Cortex of kidney (tissue), 1 donor: ENCODE data around the gene FAM120B.

Source experiments
- DNase-seq: peaks from one replicate; lab custom pipeline; 2025; lab: John Stamatoyannopoulos, UW

FAM120B gene

GRCh38 chr6:170286246-170286933 lies 20.2 kb upstream of the FAM120B start:
- DNase-seq = no peak

DNA sequence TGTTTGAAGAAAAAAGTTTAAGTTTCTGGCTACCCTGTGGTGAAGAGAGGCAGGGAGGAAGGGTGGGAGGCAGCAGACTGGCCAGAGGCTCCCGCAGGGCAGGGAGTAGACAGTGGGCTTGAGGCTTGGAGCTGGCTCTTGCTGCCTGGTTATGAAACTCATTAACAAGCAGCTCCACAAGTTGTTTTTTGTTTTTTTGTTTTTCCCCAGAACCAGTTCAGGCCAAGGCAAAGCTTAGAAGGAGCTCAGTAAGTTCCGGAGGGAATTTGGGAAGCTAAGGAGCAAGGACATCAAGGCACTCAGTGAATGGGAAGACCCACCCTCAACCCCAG lies 19.7 kb upstream of the FAM120B start:
- no peak for DNase-seq

DNA sequence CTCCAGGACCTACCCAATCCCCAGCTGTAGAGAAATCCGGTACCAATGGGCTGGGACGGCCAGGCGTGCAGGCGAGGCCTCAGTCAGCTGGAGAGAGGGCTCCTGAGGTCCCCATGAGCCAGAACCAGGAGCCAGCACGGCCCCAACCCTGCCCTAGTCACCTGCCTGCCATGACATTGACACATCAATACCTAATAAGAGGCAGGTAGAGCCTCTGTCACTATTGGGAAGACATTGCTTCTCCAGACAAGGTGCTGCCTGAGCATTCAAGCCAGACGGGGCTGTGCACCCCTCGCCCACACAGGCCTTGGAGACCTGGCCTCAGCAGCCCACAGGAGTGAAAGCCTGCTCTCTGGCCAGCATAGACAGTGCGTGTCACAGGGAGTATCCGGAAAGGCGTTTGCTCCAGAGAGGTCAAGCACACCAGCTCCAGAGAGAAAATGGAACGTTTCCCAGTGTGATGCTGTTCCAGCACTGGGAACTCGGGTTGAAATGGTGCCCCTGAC lies 19.1 kb upstream of the FAM120B start:
- DNase-seq = no peak

DNA sequence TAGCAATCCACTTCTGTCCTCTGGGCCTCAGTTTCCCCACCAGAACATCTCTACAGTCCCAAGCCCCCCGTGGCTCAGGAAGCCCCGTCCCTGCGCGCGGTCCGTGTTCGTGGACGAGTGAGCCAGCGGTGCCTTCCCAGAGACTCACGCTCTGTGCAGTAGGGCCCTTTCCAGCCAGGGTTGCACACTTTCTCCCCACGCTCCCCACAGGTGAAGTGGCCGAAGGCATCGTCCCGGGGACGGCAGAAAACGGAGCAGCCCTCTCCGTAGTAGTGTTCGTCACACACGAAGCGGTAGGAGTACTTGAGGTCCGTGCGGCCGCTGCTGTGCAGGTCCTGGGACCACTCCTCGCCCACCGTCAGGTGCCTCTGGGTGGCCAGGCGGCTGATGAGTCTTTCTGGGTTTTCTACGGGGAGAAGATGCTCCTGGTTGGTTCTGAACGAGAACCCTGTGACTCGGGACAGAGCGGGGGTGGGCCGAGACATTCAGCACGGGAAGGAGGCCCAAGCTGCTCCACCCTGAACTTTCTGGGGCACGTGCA lies 18.4 kb upstream of the FAM120B start:
- DNase-seq = no peak

- no peak for DNase-seq
Observed at GRCh38 chr6:170288852-170289179, 17.7 kb upstream of the FAM120B start.

GRCh38 chr6:170289180-170289931 lies 17.2 kb upstream of the FAM120B start:
- no peak for DNase-seq

- no peak for DNase-seq
Observed at GRCh38 chr6:170289951-170290295, 16.6 kb upstream of the FAM120B start.

DNA sequence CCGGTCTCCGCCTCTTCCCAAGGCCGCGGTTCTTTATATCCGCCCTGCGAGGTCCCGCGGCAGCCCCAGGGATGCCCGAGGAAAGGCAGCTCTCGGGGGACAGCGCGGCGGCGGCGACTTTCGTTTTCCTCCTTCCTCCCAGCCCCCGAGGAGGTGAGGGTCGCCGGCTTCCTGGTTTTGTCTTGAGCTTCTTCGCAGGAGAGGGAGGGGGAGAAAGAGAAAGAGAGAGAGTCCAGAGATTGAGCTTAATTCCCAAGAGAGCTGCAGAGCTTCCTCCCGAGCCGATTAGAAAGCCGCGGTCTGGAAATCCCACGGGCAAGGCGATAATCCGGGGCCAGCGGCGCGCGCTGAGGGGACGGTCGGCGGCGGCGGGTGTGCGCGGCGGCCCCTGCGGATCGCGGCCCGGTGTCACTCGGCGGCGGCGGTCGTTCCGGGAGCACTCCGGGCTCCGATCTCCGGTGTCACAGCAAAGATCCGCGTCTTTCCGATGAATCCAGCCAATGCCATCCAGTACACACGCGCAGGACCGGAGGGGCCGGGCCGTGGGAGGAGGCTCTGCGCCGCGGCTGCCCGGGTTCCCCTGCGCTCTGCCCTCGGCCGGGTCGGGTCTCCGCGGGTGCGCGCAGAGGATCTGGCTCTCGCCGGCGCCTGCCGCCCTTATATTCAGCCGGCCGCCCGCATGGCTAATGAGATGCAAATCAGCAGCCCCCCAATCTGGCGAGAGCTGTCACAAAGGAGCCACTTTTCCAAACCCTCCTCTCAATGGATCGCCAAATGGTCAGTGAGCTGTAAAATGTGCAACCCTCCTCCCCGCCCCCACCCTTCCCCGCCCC lies 16.0 kb upstream of the FAM120B start, which contains the start of gene DLL1:
Gene DLL1 (minus strand): TSS at position 783 of the 833 bp plus-strand sequence. CDS start 939 bp downstream, outside the sequence.
- DNase-seq = no peak

DNA sequence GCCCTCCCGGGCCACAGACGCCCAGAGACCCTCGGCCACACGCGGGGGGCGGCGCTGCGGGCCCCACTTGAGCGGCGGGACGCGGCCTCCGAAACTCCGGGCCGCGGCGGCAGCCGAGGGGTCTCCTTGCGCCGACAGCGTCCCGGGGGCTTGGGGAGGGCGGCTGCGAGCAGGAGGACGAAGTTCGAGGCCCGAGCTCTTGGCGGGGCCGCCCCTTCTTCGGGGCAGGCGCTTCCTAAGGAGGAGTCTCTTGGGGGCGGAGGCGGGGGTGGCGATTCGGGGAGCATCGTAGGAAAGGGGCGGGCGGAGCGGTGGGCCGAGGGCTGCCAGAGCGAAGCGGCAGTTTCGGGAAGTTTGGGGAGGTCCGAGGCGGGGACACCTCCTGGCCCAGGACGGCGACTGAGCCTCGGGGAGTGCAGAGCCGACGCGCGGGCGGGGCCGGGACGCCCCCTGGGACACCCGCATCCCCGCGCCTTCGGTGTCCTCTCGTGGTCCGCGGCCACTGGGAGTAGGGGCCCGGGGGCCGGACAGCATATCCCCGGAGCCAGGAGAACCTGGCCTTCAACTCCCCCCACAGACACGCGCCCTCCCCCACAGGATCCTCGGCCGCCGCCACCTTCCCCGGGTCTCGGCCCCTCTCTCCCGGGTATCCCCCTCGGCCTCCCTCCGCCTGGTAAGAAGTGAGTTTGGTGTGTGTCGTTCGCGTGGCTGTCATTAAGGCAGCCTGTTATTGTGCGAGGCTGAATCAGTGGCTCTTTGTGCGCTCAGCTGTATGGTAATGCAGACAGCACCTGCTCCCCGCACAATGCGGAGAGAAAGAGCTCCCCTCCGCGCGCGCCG lies 15.1 kb upstream of the FAM120B start:
- no peak for DNase-seq

GRCh38 chr6:170292111-170292406 lies 14.5 kb upstream of the FAM120B start:
- DNase-seq = no peak

- no peak for DNase-seq
Observed at GRCh38 chr6:170292407-170293158, 14.0 kb upstream of the FAM120B start.

- no peak for DNase-seq
Observed at GRCh38 chr6:170293341-170294231, 13.0 kb upstream of the FAM120B start.

GRCh38 chr6:170294298-170294730 lies 12.2 kb upstream of the FAM120B start:
- DNase-seq = no peak

DNA sequence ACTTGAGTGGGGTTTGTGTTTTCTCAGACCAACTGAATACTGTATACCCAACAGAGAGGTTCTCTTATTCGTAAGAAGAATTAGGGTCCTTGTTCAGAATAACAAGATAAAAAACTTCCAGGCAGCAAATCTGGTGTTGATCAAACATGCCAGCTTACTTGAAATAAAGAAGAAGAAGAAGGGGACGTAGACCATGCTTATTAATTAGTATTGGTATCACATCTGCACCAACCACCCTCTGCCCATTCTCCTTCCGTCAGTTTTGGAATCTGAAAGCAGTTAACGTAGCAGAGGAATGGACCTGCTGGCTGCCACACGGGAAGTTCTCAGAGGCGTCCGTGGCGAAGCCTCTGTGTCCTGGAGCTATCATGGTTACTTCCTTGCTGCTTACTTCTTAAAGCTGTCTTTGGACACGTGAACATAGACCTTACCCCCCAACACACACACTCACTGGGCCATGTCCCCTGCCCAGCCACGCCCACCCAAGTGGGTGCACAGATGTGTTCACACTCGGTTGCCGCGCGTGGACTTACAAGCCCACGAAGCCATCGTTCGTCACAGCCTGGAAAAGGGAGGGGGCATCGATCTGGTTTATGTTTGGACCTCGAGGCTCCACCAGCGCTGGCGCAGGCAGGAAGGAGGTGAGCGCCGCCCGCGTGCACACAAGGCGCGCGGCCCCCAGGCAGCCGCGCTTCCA lies 11.6 kb upstream of the FAM120B start:
- no peak for DNase-seq

DNA sequence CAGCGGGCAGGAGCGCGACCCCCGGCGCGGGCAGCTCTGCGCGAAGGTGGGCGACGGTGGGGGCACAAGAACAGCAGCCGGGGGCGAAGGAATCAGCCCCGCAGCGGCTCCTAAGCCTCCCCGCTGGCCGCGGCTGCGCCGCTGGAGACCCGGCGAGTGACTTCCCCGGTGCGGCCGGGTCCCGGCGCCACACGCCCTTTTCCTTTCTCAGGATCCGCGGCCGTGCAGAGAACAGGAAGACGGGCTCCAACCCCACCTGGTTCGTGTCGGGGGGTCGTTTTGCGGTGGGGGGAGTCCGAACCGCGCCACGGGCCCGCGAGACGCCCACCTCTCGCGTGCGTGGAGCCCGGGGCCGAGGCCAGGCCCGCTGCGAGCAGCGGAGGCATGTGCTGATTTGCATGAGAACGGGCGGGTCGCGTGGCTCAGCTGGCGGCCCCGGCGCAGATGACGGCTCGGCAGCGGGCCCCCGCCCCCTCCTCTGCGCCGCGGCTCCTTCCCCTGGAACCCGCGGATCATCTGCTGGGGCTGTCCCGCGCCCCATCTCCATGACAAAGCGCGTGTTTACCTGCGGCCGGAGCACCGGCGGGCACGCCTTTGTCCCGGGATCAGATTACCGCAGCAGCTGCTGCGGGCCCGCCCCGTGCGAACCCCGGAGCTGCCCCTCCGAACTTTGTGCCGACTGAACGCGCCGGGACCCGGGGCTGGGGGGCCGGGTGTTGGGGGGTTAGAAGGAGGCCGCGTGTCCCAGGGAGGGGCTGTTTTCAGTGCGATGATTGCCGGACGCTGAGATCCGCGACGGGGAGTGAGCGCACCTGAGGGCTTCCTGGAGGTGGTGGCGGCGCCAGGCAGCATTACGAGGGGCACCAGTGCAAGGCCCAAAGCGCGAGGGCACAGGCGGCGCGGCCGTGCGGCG lies 10.8 kb upstream of the FAM120B start:
- DNase-seq = no peak

DNA sequence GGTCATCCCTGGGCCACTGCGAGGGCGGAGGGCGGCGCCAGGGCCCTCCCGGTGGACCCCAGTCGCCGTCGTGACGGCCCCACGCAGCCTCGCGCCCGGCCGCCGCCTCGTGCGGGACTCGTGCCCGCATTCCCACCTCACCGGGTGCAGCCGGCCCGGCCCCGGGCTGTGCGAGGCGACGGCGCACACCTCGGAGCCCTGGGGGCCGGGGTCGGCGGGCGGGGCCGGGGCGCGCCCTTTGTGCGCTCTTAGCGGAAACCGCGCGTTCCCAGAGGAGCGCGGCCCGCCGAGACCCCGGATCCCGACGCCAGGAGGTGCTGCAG lies 10.2 kb upstream of the FAM120B start:
- no peak for DNase-seq

GRCh38 chr6:170296746-170297575 lies 9.6 kb upstream of the FAM120B start:
- DNase-seq = no peak
